AG04450 (cell line): ENCODE data around the gene CAPN1. TPM values are rescaled to one million over a fixed set of nuclear protein-coding genes. Genes with fewer than 3 reads are reported as not detected.

Source experiments
- CTCF ChIA-PET: fragments of 300-600, 350-600 bp; formaldehyde crosslinking; extraction: SDS; loops from one replicate; lab custom pipeline; 2022; ENCODE audit warnings: antibody characterized with exemption, inconsistent platforms; lab: Charles Lee
- POLR2A ChIA-PET: fragments of 350-600 bp; formaldehyde crosslinking; extraction: SDS; loops from one replicate; lab custom pipeline; 2021; ENCODE audit warnings: antibody characterized with exemption, inconsistent platforms; lab: Yijun Ruan, JAX
- DNase-seq: peaks from one replicate; pipeline ENCODE4 v3.0.0-alpha.2; 2011; ENCODE audit warnings: low read depth, low spot score
- H3K27ac ChIP-seq: one replicate; pipeline ENCODE4 v1.5.1; 2012; ENCODE audit warnings: low read depth, low read length, control low read depth
- H3K27me3 ChIP-seq: one replicate; pipeline ENCODE4 v1.6.0; 2012; ENCODE audit warnings: low read length; ENCODE audit not compliant: control insufficient read depth, insufficient read depth
- H3K4me3 ChIP-seq: 2 replicates; pipeline ENCODE4 v1.5.1; 2011; ENCODE audit warnings: mild to moderate bottlenecking, low read depth, low read length, control low read depth
- H3K9me3 ChIP-seq: 2 replicates; pipeline ENCODE4 v1.5.1; 2012; ENCODE audit warnings: low read length; ENCODE audit not compliant: control insufficient read depth, insufficient read depth
- CTCF ChIP-seq: IDR thresholded peaks from 2 replicates; pipeline ENCODE4 v1.5.1; 2011; ENCODE audit warnings: low read depth, low read length, control low read depth, inconsistent platforms
- polyA plus RNA-seq: library from polyadenylated mRNA; depleted of rRNA; stranded (reverse); fragments of >200 nt; gene quantifications from 2 replicates; pipeline ENCODE4 v1.2.3, GENCODE V29; 2011

CAPN1 gene
- polyA plus RNA-seq, 1 experiment = 84.1 TPM

- DNase-seq = no peak
- H3K9me3 ChIP-seq = peaks cover 2% of the 10 kb centered on the region; the same call in 1 of the 2 replicates
- H3K4me3 ChIP-seq = no peak overlapping the region
- no peak for TF ChIP-seq CTCF
- H3K27me3 ChIP-seq = no peaks in the 10 kb centered on the region
- CTCF ChIA-PET = no interaction called here
- H3K27ac ChIP-seq = no peak overlapping the region
- POLR2A ChIA-PET = no interaction called here
Measured at GRCh38 chr11:65210748-65211147, 29.0 kb downstream of the CAPN1 start.

- no peaks in the 10 kb centered on the region for H3K27me3 ChIP-seq
- TF ChIP-seq CTCF = no peak
- ChIA-PET CTCF (no interaction called here), POLR2A (interaction anchor here (0.7 to 1.2 kb wide), 2 partner anchors 50 to 214 kb away, joined by 3 read pairs; partner anchors contain the start of gene POLA2)
- DNase-seq = no peak
- H3K27ac ChIP-seq = no peak overlapping the region
- H3K4me3 ChIP-seq = no peak overlapping the region
- peaks cover 3% of the 10 kb centered on the region; the same call in 1 of the 2 replicates for H3K9me3 ChIP-seq
Measured at GRCh38 chr11:65211293-65212105, 29.8 kb downstream of the CAPN1 start.

GRCh38 chr11:65212226-65212801 lies 30.6 kb downstream of the CAPN1 start:
- Histone ChIP-seq H3K27me3 (no peaks in the 10 kb centered on the region), H3K27ac (no peak overlapping the region), H3K9me3 (0 out of 2 replicates have a peak, but pooled peaks cover 3% of the 10 kb centered on the region), H3K4me3 (no peak overlapping the region)
- TF ChIP-seq CTCF = no peak
- CTCF ChIA-PET = no interaction called here
- POLR2A ChIA-PET = interaction anchor here (0.7 to 1.2 kb wide), 2 partner anchors 49 to 213 kb away, joined by 3 read pairs; partner anchors contain the start of gene POLA2
- no peak for DNase-seq

- H3K4me3 ChIP-seq = no peak overlapping the region
- H3K27me3 ChIP-seq = no peaks in the 10 kb centered on the region
- no peak for TF ChIP-seq CTCF
- ChIA-PET CTCF (interaction anchor here (1.0 kb wide), 1 partner anchor 116 kb away, joined by 3 read pairs; no protein-coding TSS in a partner anchor), POLR2A (no interaction called here)
- no peak overlapping the region for H3K27ac ChIP-seq
- no peak for DNase-seq
- 0 out of 2 replicates have a peak, but pooled peaks cover 3% of the 10 kb centered on the region for H3K9me3 ChIP-seq
Measured at GRCh38 chr11:65213322-65214211, 31.8 kb downstream of the CAPN1 start.
